Prostate gland (tissue), 2 donors: ENCODE data around the gene KIAA0513.

Experiments
- POLR2AphosphoS5 ChIP-seq: sonication (generic); formaldehyde crosslinking; IDR thresholded peaks from one replicate; pipeline ENCODE4 v1.6.1; 2017; ENCODE audit warnings: antibody characterized with exemption
- TF ChIP-seq, protein P1 (sequence below), 4 experiments: fragments of 200-600 bp in 2 of 4; fragments of 450-650 bp in 2 of 4; sonication (generic) in 2 of 4; IDR thresholded peaks; 1 replicate in 3 of 4; 2 replicates in 1 of 4; pipeline ENCODE4 v1.5.1; 2016 to 2019; ENCODE audit warnings: antibody characterized with exemption in 4 of 4, mild to moderate bottlenecking in 2 of 4, moderate library complexity in 2 of 4

DNA sequence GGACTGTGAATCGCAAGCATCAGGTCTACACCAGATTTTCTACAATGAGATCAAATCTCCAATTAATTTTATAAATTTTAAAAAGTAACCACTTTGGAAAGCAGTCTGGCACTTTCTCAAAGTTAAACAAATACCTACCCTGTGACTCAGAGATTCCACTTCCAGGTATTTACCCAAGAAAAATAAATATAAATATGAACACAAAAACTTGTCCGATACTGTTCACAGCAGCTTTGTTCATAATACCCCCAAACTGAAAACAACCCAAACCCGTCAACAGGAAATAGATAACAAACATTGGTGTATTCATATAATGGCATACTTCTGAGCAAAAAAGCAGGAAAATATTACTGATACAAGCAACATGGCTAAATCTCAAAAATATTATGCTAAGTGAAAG, 28.4 kb upstream of the KIAA0513 start:
- TF ChIP-seq POLR2AphosphoS5, result no peak
- TF ChIP-seq, protein P1, sequence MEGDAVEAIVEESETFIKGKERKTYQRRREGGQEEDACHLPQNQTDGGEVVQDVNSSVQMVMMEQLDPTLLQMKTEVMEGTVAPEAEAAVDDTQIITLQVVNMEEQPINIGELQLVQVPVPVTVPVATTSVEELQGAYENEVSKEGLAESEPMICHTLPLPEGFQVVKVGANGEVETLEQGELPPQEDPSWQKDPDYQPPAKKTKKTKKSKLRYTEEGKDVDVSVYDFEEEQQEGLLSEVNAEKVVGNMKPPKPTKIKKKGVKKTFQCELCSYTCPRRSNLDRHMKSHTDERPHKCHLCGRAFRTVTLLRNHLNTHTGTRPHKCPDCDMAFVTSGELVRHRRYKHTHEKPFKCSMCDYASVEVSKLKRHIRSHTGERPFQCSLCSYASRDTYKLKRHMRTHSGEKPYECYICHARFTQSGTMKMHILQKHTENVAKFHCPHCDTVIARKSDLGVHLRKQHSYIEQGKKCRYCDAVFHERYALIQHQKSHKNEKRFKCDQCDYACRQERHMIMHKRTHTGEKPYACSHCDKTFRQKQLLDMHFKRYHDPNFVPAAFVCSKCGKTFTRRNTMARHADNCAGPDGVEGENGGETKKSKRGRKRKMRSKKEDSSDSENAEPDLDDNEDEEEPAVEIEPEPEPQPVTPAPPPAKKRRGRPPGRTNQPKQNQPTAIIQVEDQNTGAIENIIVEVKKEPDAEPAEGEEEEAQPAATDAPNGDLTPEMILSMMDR (IDR thresholded peaks at IDR 0.05), result no peak
